A204.1 (cell line): ENCODE data around the gene CHMP4B.

ENCODE experiments used
- FAIRE-seq: peaks from 2 replicates; lab custom pipeline; 2012; peaks lifted over from hg19 to GRCh38; lab: Jason Lieb, UNC

The CHMP4B gene

DNA sequence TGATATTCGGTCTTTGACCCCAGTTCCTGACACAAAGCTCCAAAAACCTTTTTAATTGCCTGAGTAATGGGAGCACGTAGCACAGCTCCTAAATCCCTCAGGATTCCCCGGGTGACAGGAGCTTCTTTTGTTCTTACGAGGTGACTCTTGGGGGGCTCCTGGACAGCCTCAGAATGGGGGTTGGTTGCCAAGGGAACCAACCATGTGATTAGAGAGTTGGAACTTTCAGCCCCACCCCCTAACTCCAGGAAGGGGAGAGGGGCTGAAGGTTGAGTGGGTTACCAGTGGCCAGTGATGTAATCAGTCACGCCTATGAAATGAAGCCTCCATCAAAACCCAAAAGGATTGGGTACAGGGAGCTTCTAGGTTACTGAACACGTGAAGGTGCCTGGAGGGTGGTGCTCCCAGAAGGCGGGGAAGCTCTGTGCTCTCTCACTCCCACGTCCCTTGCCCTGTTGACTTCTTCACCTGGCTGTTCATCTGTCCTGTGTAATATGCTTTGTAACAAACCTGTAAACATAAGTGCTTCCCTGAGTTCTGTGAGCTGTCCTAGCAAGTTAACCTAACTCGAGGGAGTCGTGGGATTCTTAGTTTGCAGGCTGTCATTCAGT, 89.5 kb downstream of the CHMP4B start:
- FAIRE-seq, result no peak

DNA sequence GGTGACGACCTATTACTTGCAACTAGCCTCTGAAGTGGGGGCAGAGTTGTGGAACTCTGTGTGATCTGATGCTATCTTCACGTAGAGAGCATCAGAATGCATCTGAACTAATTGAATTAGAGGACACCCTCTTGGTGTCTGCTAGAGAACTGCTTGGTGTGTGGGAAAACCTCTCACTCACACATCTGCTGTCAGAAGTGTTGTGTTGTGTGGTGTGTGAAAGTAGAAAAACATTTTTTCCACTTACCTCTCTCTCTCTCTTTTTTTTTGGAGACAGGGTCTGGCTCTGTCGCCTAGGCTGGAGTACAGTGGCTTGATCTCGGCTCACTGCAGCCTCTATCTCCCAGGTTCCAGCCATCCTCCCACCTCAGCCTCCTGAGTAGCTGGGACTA, 90.0 kb downstream of the CHMP4B start:
- FAIRE-seq, result no peak

DNA sequence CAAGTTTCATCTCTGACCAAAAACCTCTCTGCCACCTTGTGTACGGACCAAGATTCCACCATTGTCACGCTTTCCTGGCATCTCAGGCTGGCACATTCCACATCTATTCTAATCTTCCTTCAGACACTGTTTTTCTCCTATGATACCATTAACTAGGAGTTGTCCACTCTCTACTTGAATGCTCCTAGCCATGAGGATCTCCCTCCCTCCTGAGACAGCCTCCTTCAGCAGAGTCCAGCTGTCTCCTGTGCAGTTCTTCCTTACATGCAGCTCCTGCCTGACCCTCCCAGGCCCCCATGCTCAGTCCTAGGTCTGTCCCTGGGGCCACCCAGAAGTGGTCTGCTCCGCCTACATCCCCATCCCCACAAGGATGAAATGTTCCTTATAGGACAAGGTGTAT, 90.9 kb downstream of the CHMP4B start:
- FAIRE-seq, result no peak
